HG03025 (cell line): ENCODE data around the gene IFITM1.
"Not testable (repeated sequence)": the region's sequence is repeated elsewhere in the genome, so short reads cannot be mapped to it uniquely, and the experiment has no call there.

Source experiments
- ATAC-seq: cut with Tn5 transposase; IDR thresholded peaks from one replicate; pipeline ENCODE4 v1.9.1; 2021; ENCODE audit warnings: mild to moderate bottlenecking, moderate library complexity; ENCODE audit not compliant: unreplicated experiment, low FRiP score

IFITM1 gene

DNA sequence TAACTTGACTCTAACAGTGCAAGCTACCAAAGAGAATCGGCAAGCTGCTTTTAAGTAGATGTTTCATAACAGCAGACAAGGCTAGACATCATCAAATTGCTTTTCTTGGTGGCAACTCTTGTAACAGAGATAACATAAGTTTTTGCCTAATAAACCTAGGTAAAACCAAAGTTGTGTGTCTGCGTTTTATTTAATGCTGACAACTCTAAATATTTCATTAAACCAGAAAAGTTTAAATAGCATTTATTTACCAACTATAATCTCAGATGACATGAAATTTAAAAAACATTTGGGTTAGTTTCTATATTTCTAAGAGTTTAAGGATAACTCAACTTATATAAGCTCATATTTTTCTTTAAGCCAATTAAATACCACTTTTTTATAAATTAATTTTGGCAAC is 26.1 kb downstream of the IFITM1 start:
- no peak for ATAC-seq

DNA sequence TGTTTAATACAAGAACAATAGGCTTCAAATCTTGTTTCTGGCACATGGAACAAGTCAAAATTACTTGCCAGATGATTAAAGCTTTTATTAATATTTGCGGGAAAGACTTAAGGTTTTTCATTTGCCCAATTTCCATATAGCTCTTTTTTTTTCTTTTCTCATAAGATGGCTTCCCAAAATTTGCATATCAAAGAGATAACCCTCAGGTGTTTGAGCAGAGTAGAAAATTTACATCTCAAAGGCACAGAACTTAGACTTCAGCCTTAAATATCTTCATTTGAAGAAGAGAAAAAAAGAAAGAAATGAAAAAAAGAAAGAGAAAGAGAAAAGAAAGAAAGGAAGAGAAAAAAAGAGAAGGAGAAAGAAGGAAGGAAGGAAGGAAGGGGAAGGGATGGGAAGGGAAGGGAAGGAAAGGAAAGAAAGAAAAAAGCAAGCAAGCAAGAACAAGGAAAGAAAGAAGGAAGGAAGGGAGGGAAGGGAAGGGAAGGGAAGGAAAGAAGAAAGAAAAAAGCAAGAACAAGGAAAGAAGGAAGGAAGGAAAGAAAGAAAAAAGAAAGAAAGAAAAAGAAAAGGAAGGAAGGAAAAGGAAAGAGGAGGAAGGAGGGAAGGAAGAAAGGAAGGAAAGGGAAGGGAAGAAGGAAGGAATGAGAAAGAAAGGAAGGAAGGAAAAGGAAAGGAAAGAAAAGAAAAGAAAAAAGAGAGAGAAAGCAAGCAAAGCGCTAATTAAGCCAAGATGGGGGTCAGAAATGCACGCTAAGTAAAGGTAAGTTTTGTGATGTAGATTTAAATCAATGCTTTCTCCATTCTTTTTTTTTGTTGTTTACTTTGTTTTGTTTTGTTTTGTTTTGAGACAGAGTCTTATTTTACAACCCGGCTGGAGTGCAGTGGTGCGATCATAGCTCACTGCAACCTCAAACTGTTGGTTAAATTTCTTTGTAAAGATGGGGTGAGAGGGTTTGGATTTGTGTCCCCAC is 27.0 kb downstream of the IFITM1 start:
- no peak for ATAC-seq

DNA sequence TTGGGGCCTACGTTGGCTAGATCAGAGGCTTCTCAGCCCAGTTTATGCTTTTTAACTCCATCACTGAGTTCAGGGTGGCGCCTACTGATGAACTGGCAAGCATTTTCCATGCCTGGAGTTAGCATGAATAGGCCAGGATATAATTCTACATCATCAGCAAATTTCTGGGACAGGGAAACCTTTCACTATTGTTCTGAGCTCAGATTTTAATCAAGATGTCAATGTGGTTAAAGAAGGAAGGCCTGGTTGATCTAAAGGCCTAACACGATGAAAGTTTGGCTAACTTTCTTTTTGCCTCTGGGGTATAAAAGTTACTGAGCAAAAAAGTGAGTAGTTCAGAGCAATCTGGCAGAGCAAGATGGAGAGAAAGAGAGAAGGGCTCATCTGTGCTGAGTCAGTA is 28.5 kb downstream of the IFITM1 start:
- no peak for ATAC-seq

DNA sequence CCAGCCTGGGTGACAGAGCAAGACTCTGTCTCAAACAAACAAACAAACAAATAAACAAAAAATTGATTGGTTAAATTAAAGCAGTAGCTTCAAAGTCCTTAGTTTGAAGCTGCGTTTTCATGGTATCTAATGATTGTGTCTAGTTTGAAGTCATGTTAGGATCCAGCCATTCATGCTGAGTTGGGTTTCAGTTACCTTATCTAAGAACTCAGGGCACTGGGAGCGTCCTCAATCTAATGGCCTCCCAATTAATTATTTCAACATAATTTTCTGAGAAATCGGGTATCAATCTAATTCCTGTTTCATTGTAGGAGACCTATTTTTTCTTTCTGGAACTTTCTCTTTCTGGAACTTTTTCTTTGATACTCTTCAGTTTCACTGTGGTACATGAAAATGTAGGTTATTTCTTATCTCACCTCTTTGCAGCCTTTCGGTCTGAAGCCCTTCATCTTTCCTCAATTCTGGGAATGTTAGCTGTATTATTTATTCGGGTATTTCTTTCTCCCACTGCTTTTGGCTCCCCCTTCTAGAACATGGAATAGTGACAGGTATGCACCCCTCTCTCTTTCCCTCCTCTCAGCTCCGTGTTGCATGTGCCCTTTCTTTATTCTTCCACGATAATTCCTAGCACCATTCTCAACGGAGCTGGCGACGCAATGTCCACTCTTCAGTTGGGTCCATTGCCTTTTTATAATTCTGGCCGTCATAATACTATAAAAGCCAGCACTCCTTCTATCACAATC is 31.2 kb downstream of the IFITM1 start:
- ATAC-seq: no peak

DNA sequence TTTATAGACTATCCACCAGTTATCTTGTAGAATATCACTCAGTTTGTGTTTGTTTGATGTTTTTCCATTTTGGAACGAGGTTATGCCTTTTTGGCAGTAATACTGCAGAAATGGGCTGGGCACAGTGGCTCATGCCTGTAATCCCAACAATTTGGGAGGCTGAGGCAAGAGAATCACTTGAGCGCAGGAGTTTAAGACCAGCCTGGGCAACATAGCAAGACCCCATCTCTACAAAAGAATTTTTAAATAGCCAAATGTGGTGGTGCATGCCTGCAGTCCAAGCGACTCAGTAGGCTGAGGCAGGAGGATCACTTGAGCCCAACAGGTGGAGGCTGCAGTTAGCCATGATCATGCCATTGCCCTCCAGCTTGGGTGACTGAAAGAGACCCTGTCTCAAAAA is 32.7 kb downstream of the IFITM1 start:
- no peak for ATAC-seq

DNA sequence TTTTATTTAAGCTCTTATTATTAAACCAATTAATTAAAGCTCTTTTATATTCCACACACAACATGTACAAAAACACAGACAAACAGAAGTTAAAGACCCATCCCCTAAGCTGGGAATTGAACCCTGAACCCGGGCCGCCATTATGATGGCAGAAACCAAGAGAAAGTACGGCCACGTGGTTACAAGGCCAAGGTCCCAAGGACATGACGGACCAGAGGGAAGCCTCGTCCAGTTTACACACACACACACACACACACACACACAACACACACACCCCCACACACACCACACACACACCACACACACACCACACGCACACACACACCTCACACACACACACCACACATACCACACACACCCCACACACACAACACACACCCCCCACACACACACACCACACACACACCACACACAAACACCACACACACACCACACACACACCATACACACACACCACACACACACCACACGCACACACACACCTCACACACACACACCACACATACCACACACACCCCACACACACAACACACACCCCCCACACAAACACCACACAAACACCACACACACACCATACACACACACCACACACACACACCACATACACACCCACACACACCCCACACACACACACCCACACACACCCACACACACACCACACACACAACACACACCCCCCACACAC is 35.6 kb downstream of the IFITM1 start:
- ATAC-seq: not testable (repeated sequence)

DNA sequence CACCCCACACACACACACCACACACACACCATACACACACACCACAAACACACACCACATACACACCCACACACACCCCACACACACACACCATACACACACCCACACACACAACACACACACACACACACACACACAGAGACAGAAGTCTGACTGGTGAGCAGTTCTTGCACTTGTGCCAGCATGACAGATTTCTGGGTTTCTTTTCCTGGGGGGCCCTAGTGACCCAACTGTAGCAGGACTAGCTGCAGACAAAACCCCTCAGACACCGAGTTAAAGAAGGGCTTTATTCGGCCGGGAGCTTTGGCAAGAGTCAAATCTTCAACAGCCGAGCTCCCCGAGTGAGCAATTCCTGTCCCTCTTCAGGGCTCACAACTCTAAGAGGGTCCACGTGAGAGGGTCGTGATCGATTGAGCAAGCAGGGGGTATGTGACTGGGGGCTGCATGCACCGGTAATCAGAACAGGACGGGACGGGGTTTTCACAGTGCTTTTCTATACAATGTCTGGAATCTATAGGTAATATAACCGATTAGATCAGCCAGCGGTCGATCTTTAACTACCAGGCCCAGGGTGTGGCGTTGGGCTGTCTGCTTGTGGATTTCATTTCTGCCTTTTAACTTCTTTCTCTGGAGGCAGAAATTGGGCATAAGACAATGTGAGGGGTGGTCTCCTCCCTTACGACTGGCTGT is 36.3 kb downstream of the IFITM1 start:
- ATAC-seq: not testable (repeated sequence)

DNA sequence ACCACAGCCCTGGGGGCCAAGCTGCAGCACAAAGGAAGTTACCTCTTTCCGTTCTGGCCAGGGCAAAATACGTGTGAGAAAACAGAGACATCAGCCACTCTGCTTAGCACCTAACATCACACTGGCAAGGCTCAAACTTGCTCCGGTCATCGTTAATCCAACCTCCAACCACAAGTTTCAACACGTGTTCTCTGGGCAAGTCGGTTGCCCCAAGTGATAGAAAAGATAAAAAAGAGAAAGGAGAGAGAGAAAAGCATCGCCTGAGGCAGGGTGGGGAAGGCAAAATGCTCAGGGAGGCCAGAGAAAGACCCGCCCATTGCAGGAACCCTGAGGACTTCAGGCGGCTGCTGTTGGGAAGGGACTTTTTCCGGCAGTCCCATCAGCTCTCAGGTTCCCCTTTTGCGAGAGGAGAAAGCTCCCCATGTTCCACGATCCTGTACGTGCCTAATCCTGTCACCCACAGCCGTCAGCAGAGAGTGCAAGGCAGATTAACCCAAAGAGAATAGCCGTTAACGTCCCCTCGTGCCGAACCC is 36.9 kb downstream of the IFITM1 start:
- no peak for ATAC-seq

DNA sequence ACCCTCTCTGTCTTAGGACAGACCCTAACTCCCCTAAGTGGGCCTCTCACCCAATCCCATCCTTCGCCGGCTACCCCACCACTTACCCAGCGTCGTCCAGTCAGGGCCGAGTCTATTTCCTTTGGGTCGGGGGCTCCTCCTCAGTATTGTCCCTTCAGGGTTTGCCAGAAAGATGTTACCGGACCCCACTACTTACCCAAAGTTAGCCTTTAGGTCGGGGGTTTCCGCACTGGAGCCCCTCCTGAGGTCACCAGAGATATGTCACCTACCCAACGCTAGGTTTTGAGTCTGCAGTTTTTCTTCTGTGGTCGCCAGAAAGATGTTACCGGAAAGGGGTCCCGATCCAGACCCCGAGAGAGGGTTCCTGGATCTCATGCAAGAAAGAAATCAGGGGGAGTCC is 37.6 kb downstream of the IFITM1 start:
- no peak for ATAC-seq

DNA sequence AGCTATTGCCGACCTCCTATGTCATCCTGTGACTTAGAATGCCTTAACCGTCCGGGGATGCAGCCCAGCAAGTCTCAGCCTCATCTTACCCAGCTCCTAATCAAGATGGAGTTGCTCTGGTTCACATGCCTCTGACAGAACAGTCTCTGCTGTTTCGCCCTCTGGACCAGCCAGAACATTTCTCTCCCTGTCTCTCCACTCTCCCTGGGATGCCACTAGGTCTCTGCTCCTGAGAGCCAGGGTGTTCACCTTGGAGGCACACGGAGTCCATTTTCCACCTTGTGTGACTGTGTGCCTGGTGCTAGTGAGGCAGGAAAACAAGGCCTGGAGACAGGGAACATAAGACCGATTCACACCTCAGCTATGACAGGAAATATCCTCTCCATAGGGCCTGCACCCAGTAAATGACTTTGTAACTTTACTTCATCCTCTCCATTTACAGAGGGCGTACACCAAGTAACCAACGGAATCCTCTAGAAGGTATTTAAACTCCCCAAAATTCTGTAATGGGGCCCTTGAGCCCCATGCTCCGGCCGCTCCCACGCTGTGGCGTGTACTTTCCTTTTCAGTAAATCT is 38.7 kb downstream of the IFITM1 start:
- no peak for ATAC-seq

DNA sequence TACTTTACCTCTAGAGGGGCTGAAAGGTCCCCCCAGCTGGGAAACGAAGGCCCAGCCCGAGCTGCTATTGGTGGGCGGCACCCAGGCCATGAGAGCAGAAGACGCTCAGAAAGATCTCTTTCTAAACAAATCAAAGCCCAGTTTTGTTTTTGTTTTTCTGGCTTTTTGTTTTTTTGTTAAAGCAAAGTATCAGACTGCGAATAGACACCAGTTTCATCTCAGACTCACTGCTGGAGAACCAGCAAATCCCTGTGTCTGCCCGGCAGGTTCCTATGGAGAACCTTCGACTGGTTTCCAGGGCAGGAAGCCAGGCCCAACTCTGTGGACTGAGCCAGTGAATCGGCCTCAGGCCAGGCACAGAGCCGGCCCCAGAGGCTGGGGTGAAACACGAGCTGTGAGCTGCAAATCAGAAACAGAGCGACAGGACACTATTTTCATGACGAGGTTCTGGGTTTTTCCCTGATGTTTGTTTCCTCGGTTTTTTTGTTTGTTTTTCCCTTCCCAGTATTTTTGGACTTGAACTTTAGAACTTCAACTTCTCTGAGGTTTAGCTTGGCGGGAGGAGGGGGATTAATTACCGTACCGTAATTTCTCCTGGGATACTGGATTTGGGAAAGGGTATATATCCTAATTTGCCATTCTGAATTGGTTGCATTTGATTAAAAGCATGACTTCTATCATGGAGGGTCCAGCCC is 39.5 kb downstream of the IFITM1 start:
- no peak for ATAC-seq

DNA sequence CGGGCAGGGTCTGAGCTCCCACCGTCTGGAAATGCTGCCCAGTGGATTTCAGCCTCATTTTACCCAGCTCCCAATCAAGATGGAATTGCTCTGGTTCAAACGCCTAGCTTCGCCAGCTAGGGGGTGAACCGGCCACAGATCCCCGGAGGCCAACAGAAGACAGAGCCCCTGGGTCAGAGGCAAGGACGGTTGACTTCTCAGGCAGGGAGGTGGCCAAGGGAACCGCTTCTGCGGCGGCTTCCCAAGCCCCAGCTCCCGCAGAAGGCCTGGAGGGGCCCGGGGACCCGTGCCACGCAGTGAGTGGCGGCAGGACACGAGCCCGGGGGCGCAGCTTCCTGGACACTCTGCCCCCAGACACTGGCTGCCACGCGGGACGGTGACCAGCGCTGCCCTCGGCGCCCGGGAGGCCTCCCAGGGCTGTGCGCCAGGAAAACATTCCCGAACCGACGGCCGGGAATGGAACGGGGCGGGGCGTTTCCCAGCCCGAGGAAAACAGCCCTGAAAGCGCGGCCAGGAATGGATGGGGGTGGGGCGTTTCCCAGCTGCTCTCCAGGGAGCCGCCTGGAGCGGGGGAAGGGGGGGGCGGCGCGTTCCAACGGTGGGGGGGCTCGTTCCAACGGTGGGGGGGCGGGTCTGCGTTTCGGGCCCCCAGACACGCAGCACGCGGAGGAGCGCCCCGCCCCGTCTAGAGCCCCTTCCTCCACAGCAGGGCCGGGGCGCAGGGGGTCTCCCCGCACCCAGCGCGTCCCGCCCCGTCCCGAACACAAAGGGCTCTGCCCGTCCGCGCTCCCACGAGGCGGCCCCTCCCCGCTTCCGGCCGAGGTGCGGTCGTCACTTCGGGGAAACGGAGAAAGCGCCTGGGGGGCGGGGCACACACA is 42.0 kb downstream of the IFITM1 start:
- no peak for ATAC-seq

DNA sequence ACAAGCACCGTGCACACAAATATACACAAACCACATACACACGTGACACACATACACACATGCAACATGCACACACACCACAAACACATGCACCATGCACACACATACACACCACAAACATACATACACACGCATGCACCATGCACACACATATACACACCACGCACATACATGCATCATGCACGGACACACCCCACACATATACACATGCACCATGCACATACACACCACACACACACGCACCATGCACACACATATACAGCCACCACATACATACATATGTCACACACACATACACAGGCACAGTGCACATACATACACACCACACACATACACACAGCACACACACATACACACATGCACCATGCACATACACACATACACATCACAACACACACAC is 42.8 kb downstream of the IFITM1 start:
- ATAC-seq: no peak

DNA sequence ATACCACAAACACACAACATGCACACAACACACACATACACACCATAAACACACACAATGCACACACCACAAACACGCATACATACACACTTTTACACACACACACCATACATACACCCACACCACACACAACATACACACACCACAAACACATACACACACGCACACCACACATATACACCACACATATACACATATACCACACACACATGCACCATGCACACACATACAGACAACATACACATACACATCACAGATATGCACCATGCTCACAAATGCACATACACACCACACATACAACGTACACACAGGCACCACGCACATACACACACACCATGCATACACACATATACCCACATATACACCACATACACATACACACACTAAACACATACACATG is 43.7 kb downstream of the IFITM1 start:
- ATAC-seq: no peak

DNA sequence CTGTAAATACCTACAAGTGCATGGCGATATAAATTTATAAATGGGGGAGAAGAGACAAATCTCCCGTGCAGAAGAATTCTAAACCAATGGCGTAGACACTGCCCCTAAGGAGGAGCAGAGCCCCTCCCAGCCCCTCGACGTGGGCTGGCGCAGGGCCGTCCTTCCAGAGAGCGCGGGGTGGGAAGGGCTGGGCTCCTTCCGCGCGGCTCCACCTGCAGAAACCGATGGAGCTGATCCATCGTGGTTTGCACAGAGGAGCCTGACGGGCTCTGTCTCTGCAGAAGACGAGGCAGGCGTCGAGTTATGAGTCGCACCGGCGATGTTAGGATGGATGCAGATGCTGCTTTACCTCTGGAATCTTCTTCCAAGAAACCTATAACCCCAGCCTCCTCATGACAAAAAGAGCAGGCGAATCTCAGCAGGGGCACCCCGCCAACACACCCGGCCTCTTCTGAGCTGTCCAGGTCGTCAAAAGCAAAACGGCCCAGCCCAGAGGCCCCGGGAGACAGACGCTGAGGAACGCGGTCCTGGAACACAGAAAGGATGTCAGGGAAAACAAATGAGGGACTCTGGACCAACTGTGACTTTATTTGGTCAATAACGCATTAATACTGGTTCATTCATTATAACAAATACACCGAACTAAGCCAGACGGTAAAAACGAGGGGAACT is 44.4 kb downstream of the IFITM1 start:
- ATAC-seq: no peak

DNA sequence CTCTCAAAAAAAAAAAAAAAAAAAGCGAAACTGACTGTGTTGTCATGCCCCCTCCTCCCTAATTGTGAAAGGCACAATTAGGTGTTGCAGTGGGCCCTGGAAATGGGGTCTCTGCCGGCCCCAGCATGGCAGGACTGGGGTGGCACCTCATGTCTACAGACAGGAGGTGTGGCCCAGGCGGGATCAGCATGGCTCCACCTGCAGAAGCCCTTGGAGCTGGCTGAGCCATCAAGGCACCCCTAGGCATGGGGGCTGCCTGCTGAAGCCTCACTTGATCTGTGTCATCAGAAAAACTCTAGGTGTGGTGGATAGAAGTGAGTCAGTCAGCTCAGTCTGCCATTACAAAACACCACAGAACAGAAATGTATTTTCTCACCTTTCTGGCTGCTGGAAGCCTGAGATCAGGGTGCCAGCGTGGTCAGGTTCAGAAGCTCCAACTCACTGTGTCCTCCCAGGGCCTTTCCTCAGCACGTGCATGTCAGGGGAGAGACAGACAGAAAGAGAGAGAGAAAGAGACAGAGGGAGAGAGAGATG is 45.4 kb downstream of the IFITM1 start:
- ATAC-seq: no peak
